Activated T-cell treated with anti-CD3 and anti-CD28 coated beads, Interleukin-2, amount 50 U/mL, for 24 hours (primary cell): Measurements from ENCODE around the gene ARHGEF17.
A peak's percentile ranks its signal among the peaks of the same experiment; 100 is the strongest.

Experiments
- DNase-seq: peaks from one replicate; pipeline ENCODE4 v3.0.0-alpha.2; 2020
- H3K27ac Mint-ChIP-seq: 2 replicates; pipeline ENCODE4 v1.8.0; 2020; ENCODE audit warnings: mild to moderate bottlenecking, mixed read lengths
- H3K27me3 Mint-ChIP-seq: 2 replicates; pipeline ENCODE4 v1.8.0; 2020; ENCODE audit warnings: mixed read lengths
- H3K36me3 Mint-ChIP-seq: 2 replicates; pipeline ENCODE4 v1.8.0; 2020; ENCODE audit warnings: low read depth, mixed read lengths
- H3K4me1 Mint-ChIP-seq: 2 replicates; pipeline ENCODE4 v1.8.0; 2020; ENCODE audit warnings: low read depth, mixed read lengths
- H3K4me3 Mint-ChIP-seq: 2 replicates; pipeline ENCODE4 v1.8.0; 2020; ENCODE audit warnings: mild to moderate bottlenecking, moderate library complexity, mixed read lengths
- H3K9me3 Mint-ChIP-seq: 2 replicates; pipeline ENCODE4 v1.8.0; 2020; ENCODE audit warnings: mixed read lengths

The ARHGEF17 gene

GRCh38 chr11:73283276-73284000 is 24.6 kb upstream of the ARHGEF17 start:
- no peaks in the 10 kb centered on the region for H3K9me3 Mint-ChIP-seq
- DNase-seq: no peak

GRCh38 chr11:73284106-73284505 is 24.0 kb upstream of the ARHGEF17 start:
- Mint-ChIP-seq H3K27me3 (no peaks in the 10 kb centered on the region), H3K36me3 (no peaks in the 10 kb centered on the region), H3K9me3 (no peaks in the 10 kb centered on the region), H3K27ac (no peak overlapping the region), H3K4me3 (no peak overlapping the region), H3K4me1 (peaks cover 5% of the 10 kb centered on the region)
- no peak for DNase-seq

More at GRCh38 chr11:73283276-73284000, 24.6 kb upstream of the ARHGEF17 start:
- H3K27me3 Mint-ChIP-seq: no peaks in the 10 kb centered on the region
- H3K36me3 Mint-ChIP-seq: no peaks in the 10 kb centered on the region
- no peak overlapping the region for H3K27ac Mint-ChIP-seq
- H3K4me3 Mint-ChIP-seq: no peak overlapping the region
- H3K4me1 Mint-ChIP-seq: peaks cover 1% of the 10 kb centered on the region

- DNase-seq: no peak
- Mint-ChIP-seq H3K4me3 (no peak overlapping the region), H3K27ac (no peak overlapping the region)
Measured at GRCh38 chr11:73285721-73286120, 22.4 kb upstream of the ARHGEF17 start.

DNA sequence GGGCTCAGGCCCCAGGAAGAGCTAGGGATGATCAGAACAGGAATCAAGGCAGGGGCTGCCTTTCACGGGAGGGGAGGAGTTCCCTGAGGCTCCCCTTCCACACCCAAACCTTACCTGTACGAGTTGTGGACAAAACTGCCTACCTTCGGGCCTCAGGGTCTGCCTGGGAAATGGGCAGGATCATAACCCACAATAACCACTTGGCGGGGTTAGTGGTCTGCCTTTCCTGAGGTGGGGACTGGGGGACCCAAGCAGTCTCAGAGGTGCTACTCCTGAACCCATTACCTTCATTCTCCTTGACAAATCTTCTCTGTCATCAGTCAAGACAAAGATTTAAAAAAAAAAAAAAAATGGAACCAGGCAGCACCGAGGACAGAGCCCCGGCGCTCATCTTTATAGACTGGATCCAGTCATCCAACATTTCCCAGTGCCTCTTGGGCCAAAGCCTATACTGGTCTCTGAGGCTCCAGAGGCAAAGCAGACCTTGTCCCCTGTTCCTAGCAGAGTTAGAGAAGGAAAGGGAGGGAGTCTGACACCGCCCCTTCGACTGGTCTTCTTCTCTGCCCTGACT is 21.8 kb upstream of the ARHGEF17 start:
- H3K27ac Mint-ChIP-seq: no peak overlapping the region
- DNase-seq: no peak
- no peak overlapping the region for H3K4me3 Mint-ChIP-seq
- no peaks in the 10 kb centered on the region for H3K36me3 Mint-ChIP-seq
- peaks cover 9% of the 10 kb centered on the region for H3K4me1 Mint-ChIP-seq
- H3K27me3 Mint-ChIP-seq: no peaks in the 10 kb centered on the region
- no peaks in the 10 kb centered on the region for H3K9me3 Mint-ChIP-seq

More at GRCh38 chr11:73285721-73286120, 22.4 kb upstream of the ARHGEF17 start:
- H3K4me1 Mint-ChIP-seq: peaks cover 9% of the 10 kb centered on the region
- H3K36me3 Mint-ChIP-seq: no peaks in the 10 kb centered on the region
- H3K27me3 Mint-ChIP-seq: no peaks in the 10 kb centered on the region
- no peaks in the 10 kb centered on the region for H3K9me3 Mint-ChIP-seq

DNA sequence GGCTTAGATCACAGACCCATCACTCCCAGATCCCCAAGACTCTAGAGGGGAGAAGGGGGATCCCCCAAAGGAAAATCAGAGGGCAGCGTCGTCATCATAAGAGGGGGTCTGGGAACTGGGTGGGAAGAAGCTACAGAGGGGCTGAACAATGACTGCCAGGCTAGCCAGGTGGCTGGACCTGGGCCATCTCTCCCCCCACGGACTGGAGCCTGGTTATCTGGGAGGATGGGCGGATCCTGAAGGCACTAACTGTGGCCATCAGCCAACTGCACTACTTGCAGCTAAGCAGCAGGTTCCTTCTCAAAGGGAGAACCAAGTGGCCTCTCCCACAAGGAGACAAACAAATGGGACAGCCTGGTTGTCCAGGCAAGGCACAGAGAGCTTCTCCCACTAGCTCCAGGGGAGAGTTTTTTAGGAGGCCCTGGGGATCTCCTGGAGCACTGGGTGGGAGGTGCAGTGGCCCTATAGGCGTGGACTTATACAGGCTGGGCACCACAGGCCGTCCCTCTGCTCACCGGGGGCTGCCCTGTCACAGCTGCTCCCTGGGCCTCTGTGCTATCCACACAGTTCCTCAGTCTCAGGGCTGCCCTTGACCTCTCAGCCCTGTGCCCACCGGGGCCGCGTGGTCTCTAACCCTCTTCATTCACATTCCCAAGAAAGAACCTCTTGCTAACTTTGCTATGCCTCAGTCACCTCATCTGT is 20.5 kb upstream of the ARHGEF17 start:
- DNase-seq: no peak
- H3K27ac Mint-ChIP-seq: no peak overlapping the region

DNA sequence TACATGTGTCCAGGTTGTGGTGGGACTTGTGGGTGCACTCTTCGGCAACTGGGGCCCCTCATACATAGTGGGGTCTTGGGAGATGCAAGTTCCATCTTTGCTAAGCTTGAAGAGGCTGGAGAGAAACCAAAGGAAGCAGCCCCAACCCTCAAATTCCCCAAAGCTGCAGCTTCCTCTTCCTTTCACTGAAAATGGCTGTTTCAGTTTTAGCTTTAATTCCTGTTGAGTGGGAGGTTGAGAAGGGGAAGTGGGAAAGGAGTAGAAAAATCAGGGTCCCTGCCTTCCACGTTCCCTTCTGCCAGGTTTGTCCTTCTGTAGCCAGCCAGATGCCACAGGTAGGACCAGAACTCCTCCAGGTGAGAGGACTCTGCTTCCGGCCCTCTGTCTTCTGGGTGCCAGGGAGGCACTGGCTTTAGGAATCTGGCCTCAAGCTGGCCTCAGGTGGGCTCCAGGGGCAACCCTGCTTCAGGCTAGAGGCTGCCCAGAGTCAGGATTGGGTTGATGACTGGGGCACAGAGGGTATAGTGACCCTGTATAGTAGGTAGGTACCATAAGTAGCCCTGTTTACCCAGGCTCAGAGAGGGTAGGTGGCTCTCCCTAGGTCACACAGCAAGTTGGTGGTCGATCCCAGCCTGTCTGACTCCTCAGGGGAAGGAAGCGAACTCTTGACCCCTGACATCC is 19.7 kb upstream of the ARHGEF17 start:
- Mint-ChIP-seq H3K36me3 (no peaks in the 10 kb centered on the region), H3K27ac (no peak overlapping the region), H3K27me3 (peaks cover 5% of the 10 kb centered on the region), H3K4me1 (peaks cover 9% of the 10 kb centered on the region), H3K4me3 (no peak overlapping the region), H3K9me3 (no peaks in the 10 kb centered on the region)
- DNase-seq: no peak

More for the DNA sequence above, 20.5 kb upstream of the ARHGEF17 start:
- H3K36me3 Mint-ChIP-seq: no peaks in the 10 kb centered on the region
- H3K9me3 Mint-ChIP-seq: no peaks in the 10 kb centered on the region
- H3K27me3 Mint-ChIP-seq: peaks cover 5% of the 10 kb centered on the region
- H3K4me1 Mint-ChIP-seq: peaks cover 9% of the 10 kb centered on the region
- H3K4me3 Mint-ChIP-seq: no peak overlapping the region

- H3K4me1 Mint-ChIP-seq: peaks cover 9% of the 10 kb centered on the region
- peak; percentile 64 for DNase-seq
- peaks cover 5% of the 10 kb centered on the region for H3K27me3 Mint-ChIP-seq
- no peaks in the 10 kb centered on the region for H3K9me3 Mint-ChIP-seq
- no peaks in the 10 kb centered on the region for H3K36me3 Mint-ChIP-seq
- H3K4me3 Mint-ChIP-seq: no peak overlapping the region
- H3K27ac Mint-ChIP-seq: no peak overlapping the region
Measured at GRCh38 chr11:73288873-73289707, 19.0 kb upstream of the ARHGEF17 start.

DNA sequence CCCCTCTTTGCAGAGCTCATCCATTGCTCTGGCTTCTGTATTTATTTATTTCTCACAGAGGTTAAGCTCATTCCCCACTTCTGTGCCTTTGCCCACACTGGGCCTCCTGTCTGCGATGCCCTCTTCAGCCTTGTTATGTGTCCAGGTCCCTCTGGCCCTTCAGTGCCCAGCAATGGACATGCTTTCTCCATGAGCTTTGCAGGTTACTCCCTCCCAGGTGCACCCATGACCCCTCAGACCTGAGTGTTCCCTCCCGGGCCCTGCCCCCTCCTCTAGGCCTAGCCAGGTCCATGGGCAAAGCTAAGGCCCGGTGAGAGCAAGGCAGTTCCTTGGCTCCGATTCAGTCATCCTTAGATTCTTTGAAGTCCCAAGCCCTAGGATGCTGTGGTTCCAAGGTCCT is 17.5 kb upstream of the ARHGEF17 start:
- H3K27ac Mint-ChIP-seq: no peak overlapping the region
- no peak overlapping the region for H3K4me3 Mint-ChIP-seq
- H3K9me3 Mint-ChIP-seq: no peaks in the 10 kb centered on the region
- H3K36me3 Mint-ChIP-seq: no peaks in the 10 kb centered on the region
- DNase-seq: no peak
- peaks cover 10% of the 10 kb centered on the region for H3K4me1 Mint-ChIP-seq
- peaks cover 5% of the 10 kb centered on the region for H3K27me3 Mint-ChIP-seq

GRCh38 chr11:73291196-73291595 is 16.9 kb upstream of the ARHGEF17 start:
- Mint-ChIP-seq H3K36me3 (no peaks in the 10 kb centered on the region), H3K27me3 (peaks cover 5% of the 10 kb centered on the region), H3K4me3 (no peak overlapping the region), H3K4me1 (peaks cover 10% of the 10 kb centered on the region), H3K27ac (no peak overlapping the region), H3K9me3 (no peaks in the 10 kb centered on the region)
- DNase-seq: no peak

DNA sequence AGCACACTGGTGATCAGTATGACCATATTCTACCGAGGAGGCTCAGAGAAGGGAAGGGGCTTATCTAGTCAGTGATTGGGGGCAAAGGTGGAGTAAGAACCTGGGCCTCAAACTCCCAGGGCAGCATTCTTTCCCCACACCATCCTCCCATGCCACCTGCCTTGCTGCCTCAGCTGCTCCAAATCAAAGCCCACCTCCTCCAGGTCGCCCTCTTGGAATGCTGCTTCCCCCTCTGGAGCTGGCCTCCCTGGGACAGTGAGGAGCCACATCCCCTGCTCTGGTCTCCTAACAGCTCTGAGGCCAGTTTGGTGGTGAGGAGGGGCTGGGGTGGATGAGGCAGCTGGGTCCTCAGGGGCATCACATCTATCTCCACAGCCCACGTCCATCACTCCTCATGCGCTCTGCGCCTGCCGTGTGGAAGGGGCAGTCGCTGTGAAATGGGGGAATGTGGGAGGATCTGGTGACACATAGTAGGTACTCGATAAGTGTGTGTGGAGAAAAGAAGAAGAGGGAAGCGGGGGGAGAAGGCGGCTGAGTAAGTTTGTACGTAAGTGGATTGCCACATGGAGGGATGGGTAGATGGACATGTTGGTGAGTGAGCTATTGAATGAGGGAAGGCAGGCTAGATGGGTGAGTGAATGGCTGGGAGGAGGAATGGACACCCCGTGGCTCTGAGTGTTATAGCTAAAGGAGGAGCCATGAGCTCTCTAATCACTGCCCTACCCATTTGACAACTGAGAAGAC is 16.1 kb upstream of the ARHGEF17 start:
- Mint-ChIP-seq H3K36me3 (no peaks in the 10 kb centered on the region), H3K9me3 (no peaks in the 10 kb centered on the region), H3K27me3 (peaks cover 5% of the 10 kb centered on the region), H3K4me3 (no peak overlapping the region), H3K4me1 (peaks cover 10% of the 10 kb centered on the region), H3K27ac (no peak overlapping the region)
- DNase-seq: no peak

DNA sequence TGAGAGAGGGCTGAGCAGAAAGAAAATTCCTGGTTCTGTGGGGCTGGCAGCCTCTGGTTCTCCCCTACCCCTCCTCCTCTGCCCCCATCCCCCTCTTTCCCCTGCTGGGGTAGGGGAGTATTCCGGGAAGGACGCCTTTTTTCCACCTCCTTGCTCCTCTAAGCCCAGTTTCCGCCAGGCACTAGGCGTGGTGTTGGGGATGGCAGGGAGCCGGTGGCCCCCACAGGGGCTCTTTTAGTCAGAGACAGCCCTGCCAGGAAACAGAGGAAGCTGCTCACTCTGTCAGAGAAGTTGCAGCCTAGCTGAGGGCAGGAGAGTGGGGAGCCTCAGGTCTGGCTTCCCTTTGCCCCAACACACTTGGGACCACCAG is 15.6 kb upstream of the ARHGEF17 start:
- peaks cover 10% of the 10 kb centered on the region for H3K4me1 Mint-ChIP-seq
- no peak overlapping the region for H3K27ac Mint-ChIP-seq
- no peaks in the 10 kb centered on the region for H3K36me3 Mint-ChIP-seq
- H3K4me3 Mint-ChIP-seq: no peak overlapping the region
- DNase-seq: no peak
- H3K27me3 Mint-ChIP-seq: peaks cover 5% of the 10 kb centered on the region
- H3K9me3 Mint-ChIP-seq: no peaks in the 10 kb centered on the region

DNA sequence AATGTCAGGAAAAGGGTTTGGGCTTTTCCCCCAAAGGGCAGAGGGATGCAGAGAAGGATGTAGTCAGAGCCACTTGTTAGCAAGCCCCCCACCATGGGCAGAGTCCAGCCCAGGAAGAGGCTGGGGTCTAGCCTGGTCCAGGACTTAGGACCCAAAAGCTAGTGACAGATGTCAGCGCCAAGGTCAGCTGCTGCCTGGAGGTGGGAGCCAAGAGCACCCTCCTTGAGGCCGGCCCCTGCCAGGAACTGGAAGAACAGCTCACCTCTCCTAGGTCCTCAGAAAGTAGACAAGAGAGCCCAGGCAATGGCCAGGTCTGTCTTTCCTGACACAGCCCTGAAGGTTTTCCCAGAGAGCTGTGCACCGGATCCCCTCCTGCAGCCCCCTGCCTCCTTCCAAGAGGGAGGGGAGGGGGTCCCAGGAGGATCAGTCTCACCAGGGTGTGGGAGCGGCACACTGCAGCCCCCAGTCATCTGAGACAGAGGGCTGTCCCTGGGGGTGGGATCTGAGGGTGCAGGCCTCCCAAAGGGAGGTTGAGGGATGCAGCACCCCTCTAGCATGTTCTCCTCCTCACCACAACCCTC is 14.6 kb upstream of the ARHGEF17 start:
- no peak for DNase-seq
- no peaks in the 10 kb centered on the region for H3K9me3 Mint-ChIP-seq
- peaks cover 9% of the 10 kb centered on the region for H3K4me1 Mint-ChIP-seq
- peaks cover 13% of the 10 kb centered on the region for H3K27me3 Mint-ChIP-seq
- no peak overlapping the region for H3K4me3 Mint-ChIP-seq
- H3K36me3 Mint-ChIP-seq: no peaks in the 10 kb centered on the region
- H3K27ac Mint-ChIP-seq: no peak overlapping the region

DNA sequence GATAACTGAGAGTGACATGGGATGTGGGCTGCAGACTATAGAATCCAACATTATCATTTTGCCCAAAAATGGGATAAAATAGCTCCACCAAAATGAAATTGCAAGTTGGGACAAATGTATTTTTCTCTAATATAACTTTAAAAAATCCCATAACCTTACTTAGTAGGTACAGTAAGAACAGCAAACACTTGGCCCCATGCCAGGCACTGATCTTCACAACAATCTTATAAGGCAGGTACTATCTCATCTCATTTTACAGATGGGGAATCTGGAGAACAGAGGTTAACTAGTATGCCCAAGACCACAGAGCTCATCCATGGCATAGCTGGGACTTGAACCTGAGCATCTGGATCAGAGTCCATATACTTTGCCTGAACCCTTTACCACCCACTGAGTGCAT is 13.5 kb upstream of the ARHGEF17 start:
- Mint-ChIP-seq H3K4me3 (no peak overlapping the region), H3K9me3 (no peaks in the 10 kb centered on the region), H3K4me1 (peaks cover 2% of the 10 kb centered on the region), H3K36me3 (no peaks in the 10 kb centered on the region), H3K27me3 (peaks cover 18% of the 10 kb centered on the region), H3K27ac (no peak overlapping the region)
- no peak for DNase-seq
